ENCODE measurements around the gene PCDH17. TPM values are rescaled to one million over a fixed set of nuclear protein-coding genes. Genes with fewer than 3 reads are reported as not detected.

PCDH17 gene
- total RNA-seq, 2 donors from 2014 or later: not detected

DNA sequence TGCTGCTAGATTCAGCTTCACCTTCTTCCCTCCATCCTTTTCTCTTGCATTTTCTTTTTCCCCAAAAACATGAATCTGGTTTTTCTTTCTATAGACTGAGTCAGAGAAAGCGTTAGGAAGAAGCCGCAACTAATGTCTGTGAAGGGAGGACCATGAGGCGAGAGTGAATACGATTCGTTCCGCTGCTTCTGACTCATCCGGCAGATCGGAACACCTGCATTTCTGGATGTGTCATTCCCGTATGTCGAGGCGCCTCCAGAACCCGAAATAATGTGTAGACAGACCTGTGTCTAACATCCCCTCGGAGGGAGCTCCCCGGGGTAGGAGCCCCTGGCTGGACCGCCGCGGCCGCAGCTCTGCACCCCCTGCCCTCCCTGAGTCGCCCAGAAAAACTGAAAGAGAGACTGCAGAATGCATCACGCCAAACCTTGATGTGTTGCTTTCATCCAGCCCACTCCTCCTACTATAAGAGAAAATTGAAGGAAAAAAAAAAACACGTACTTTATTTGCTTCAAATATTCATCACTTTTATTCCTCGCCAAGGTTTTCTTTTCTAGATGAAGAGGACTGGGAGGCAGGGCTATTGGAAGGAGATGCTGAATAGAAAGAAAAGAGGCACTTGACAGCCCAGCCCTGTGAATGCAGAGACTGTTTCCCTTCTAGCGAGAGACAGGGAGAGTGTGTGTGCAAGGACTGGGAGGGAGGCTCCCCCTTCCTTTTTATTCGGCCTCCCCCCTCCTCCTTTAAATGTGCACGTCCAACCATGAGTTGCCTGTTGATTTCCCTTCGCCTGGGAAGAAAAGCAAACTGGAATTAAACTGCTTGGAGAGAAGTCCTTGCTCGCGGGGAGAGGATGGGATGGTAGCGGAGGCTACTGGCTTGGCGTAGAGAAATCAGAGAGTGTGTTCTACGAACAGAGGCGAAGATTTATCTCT, 616 bp upstream of the PCDH17 start:
- Mint-ChIP-seq H3K9me3 (peaks cover 4% of the 10 kb centered on the region), H3K4me3 (peak overlapping the region; percentile 70), H3K27me3 (peaks cover 56% of the 10 kb centered on the region), H3K27ac (no peak overlapping the region), H3K4me1 (peaks cover 24% of the 10 kb centered on the region), H3K36me3 (ENCODE audit: low read depth) (no peaks in the 10 kb centered on the region)
- peak; percentile 52 for ATAC-seq (replicated peaks)

GRCh38 chr13:57632276-57633140, 964 bp downstream of the PCDH17 start:
- H3K4me1 Mint-ChIP-seq: peaks cover 24% of the 10 kb centered on the region
- ATAC-seq (replicated peaks): no peak
- H3K36me3 Mint-ChIP-seq (ENCODE audit: low read depth): no peaks in the 10 kb centered on the region
- peak overlapping the region; percentile 70 for H3K4me3 Mint-ChIP-seq
- peaks cover 57% of the 10 kb centered on the region for H3K27me3 Mint-ChIP-seq
- H3K9me3 Mint-ChIP-seq: peaks cover 4% of the 10 kb centered on the region
- no peak overlapping the region for H3K27ac Mint-ChIP-seq

GRCh38 chr13:57633141-57633949, 1.8 kb downstream of the PCDH17 start:
- H3K27me3 Mint-ChIP-seq: peaks cover 49% of the 10 kb centered on the region
- no peaks in the 10 kb centered on the region for H3K36me3 Mint-ChIP-seq (ENCODE audit: low read depth)
- peak overlapping the region; percentile 70 for H3K4me3 Mint-ChIP-seq
- peaks cover 4% of the 10 kb centered on the region for H3K9me3 Mint-ChIP-seq
- peaks cover 24% of the 10 kb centered on the region for H3K4me1 Mint-ChIP-seq
- no peak for ATAC-seq (replicated peaks)
- no peak overlapping the region for H3K27ac Mint-ChIP-seq

DNA sequence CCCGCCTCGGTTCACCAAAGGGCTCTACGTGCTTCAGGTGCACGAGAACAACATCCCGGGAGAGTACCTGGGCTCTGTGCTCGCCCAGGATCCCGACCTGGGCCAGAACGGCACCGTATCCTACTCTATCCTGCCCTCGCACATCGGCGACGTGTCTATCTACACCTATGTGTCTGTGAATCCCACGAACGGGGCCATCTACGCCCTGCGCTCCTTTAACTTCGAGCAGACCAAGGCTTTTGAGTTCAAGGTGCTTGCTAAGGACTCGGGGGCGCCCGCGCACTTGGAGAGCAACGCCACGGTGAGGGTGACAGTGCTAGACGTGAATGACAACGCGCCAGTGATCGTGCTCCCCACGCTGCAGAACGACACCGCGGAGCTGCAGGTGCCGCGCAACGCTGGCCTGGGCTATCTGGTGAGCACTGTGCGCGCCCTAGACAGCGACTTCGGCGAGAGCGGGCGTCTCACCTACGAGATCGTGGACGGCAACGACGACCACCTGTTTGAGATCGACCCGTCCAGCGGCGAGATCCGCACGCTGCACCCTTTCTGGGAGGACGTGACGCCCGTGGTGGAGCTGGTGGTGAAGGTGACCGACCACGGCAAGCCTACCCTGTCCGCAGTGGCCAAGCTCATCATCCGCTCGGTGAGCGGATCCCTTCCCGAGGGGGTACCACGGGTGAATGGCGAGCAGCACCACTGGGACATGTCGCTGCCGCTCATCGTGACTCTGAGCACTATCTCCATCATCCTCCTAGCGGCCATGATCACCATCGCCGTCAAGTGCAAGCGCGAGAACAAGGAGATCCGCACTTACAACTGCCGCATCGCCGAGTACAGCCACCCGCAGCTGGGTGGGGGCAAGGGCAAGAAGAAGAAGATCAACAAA, 2.6 kb downstream of the PCDH17 start:
- H3K9me3 Mint-ChIP-seq: no peaks in the 10 kb centered on the region
- H3K4me1 Mint-ChIP-seq: peaks cover 18% of the 10 kb centered on the region
- no peaks in the 10 kb centered on the region for H3K36me3 Mint-ChIP-seq (ENCODE audit: low read depth)
- no peak for ATAC-seq (replicated peaks)
- peaks cover 40% of the 10 kb centered on the region for H3K27me3 Mint-ChIP-seq
- no peak overlapping the region for H3K27ac Mint-ChIP-seq
- H3K4me3 Mint-ChIP-seq: peak overlapping the region; percentile 7

DNA sequence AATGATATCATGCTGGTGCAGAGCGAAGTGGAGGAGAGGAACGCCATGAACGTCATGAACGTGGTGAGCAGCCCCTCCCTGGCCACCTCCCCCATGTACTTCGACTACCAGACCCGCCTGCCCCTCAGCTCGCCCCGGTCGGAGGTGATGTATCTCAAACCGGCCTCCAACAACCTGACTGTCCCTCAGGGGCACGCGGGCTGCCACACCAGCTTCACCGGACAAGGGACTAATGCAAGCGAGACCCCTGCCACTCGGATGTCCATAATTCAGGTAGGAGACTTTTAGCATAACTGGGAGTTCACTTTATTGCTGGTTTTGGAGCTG, 3.3 kb downstream of the PCDH17 start:
- no peak for ATAC-seq (replicated peaks)
- peaks cover 13% of the 10 kb centered on the region for H3K4me1 Mint-ChIP-seq
- peaks cover 37% of the 10 kb centered on the region for H3K27me3 Mint-ChIP-seq
- no peak overlapping the region for H3K27ac Mint-ChIP-seq
- H3K9me3 Mint-ChIP-seq: no peaks in the 10 kb centered on the region
- H3K4me3 Mint-ChIP-seq: no peak overlapping the region
- no peaks in the 10 kb centered on the region for H3K36me3 Mint-ChIP-seq (ENCODE audit: low read depth)

- ATAC-seq (replicated peaks): no peak
- Mint-ChIP-seq H3K4me3 (no peak overlapping the region), H3K9me3 (no peaks in the 10 kb centered on the region), H3K4me1 (peaks cover 8% of the 10 kb centered on the region), H3K36me3 (ENCODE audit: low read depth) (no peaks in the 10 kb centered on the region), H3K27ac (no peak overlapping the region), H3K27me3 (peaks cover 32% of the 10 kb centered on the region)
Observed at GRCh38 chr13:57635541-57636085, 4.1 kb downstream of the PCDH17 start.

DNA sequence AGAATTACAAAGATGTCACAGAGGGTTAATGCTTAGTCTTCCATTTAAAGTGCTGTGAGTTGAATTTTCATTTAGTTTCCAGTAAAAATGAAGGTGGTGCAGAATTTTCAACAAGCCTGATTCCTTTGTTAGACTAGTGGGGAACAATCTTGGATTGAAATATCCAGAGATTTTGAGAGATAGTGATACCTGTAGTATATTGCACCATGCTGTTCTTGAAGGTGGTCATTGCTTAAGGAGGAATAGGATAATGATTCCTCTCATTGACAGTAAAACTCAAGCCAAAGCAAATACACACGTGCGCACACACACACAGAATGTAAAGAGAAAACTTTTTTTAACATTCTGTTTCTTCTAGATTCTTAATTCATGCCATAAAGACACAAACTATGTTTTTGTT, 5.3 kb downstream of the PCDH17 start:
- H3K9me3 Mint-ChIP-seq: no peaks in the 10 kb centered on the region
- H3K27ac Mint-ChIP-seq: no peak overlapping the region
- H3K4me3 Mint-ChIP-seq: no peak overlapping the region
- ATAC-seq (replicated peaks): no peak
- H3K4me1 Mint-ChIP-seq: peaks cover 3% of the 10 kb centered on the region
- no peaks in the 10 kb centered on the region for H3K36me3 Mint-ChIP-seq (ENCODE audit: low read depth)
- H3K27me3 Mint-ChIP-seq: peaks cover 21% of the 10 kb centered on the region

GRCh38 chr13:57637515-57637914, 6.0 kb downstream of the PCDH17 start:
- Mint-ChIP-seq H3K27me3 (peaks cover 18% of the 10 kb centered on the region), H3K27ac (no peak overlapping the region), H3K4me1 (no peaks in the 10 kb centered on the region), H3K9me3 (no peaks in the 10 kb centered on the region), H3K4me3 (no peak overlapping the region), H3K36me3 (ENCODE audit: low read depth) (no peaks in the 10 kb centered on the region)
- no peak for ATAC-seq (replicated peaks)

GRCh38 chr13:57638186-57638890, 6.8 kb downstream of the PCDH17 start:
- Mint-ChIP-seq H3K27ac (no peak overlapping the region), H3K4me1 (no peaks in the 10 kb centered on the region), H3K4me3 (no peak overlapping the region), H3K9me3 (no peaks in the 10 kb centered on the region), H3K27me3 (peaks cover 10% of the 10 kb centered on the region), H3K36me3 (ENCODE audit: low read depth) (no peaks in the 10 kb centered on the region)
- no peak for ATAC-seq (replicated peaks)

DNA sequence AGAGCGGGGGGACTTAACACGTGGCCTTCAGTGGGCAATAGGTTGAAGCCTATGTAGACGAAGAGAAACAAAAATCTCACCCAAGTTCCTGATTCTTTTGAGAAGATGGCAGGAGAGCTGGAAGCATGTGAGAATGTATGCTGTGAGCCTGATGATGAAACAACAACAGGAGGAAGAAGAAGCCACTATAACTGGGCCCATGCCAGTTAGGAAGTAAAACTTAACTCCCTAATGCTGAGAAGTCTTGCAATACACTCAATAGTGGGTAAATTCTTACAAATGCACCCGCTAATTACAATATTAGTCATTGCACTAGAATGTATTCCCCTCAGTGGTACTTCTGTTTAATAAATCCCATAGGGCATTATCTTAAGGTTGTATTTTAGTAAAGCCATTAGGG, 9.1 kb downstream of the PCDH17 start:
- Mint-ChIP-seq H3K36me3 (ENCODE audit: low read depth) (no peaks in the 10 kb centered on the region), H3K4me3 (no peak overlapping the region), H3K9me3 (no peaks in the 10 kb centered on the region), H3K4me1 (no peaks in the 10 kb centered on the region), H3K27me3 (peaks cover 3% of the 10 kb centered on the region), H3K27ac (no peak overlapping the region)
- ATAC-seq (replicated peaks): no peak

DNA sequence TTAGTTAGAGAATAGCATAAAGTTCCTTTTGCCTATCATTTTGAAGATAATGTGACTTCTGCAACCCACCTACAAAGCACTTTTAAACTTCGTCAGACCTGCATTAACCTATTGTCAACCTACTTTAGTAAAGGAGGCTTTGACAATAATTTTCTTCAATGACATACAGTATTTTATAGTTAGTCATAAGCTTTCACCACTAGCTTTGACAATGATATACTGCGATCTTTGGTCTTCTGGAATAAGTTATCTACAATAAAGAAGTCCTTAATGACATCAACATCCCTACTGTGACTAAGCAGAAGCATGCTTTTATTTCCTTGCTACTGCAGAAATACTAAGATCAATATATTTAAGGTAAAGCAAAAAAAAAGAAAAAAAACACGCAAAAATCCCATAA, 9.5 kb downstream of the PCDH17 start:
- no peak overlapping the region for H3K4me3 Mint-ChIP-seq
- ATAC-seq (replicated peaks): no peak
- no peaks in the 10 kb centered on the region for H3K4me1 Mint-ChIP-seq
- no peak overlapping the region for H3K27ac Mint-ChIP-seq
- peaks cover 1% of the 10 kb centered on the region for H3K27me3 Mint-ChIP-seq
- H3K36me3 Mint-ChIP-seq (ENCODE audit: low read depth): no peaks in the 10 kb centered on the region
- no peaks in the 10 kb centered on the region for H3K9me3 Mint-ChIP-seq

DNA sequence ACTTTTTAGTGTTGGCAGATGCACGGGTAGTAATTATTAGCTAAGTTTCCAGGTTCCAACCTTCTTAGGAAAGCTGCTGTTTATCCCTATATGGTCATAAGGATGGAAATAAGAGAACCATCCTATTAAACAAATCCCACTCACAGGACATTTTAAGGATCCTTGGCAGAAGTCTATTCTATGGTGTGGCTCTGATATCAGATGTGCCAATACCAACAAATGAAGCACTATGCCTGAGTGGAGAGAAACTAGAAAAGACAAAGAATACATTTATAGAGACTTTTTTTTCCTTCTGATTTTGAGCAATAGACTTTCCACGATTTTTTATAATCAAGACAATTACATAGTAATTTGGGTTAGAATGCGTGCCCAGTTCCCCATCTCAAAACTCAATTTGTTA, 12.6 kb downstream of the PCDH17 start:
- H3K27me3 Mint-ChIP-seq: no peaks in the 10 kb centered on the region
- H3K4me1 Mint-ChIP-seq: no peaks in the 10 kb centered on the region
- H3K36me3 Mint-ChIP-seq (ENCODE audit: low read depth): no peaks in the 10 kb centered on the region
- no peak overlapping the region for H3K4me3 Mint-ChIP-seq
- H3K27ac Mint-ChIP-seq: no peak overlapping the region
- no peaks in the 10 kb centered on the region for H3K9me3 Mint-ChIP-seq
- ATAC-seq (replicated peaks): no peak

Data from activated T-helper 17 cell treated with anti-CD3 and anti-CD28 coated beads, Interleukin-2, amount 50 U/mL, for 72 hours (primary cell).